Body of pancreas (tissue), 4 donors: Measurements from ENCODE around the gene TMA7. TPM values are rescaled to one million over a fixed set of nuclear protein-coding genes. Genes with fewer than 3 reads are reported as not detected.

Source experiments
- ATAC-seq: fragments of 150-250 bp; one replicate; pipeline ENCODE4 v1.9.1; 2016
- DNase-seq, 4 donors: peaks; one replicate each; pipeline ENCODE4 v3.0.0-alpha.2; 2019
- H3K27ac ChIP-seq, 4 donors: fragments of 200-600 bp; sonication (generic); 1 replicate in 3 of 4; 2 replicates in 1 of 4; pipeline versions ENCODE4 v1.5.1 to v1.6.1; 2016 to 2019; ENCODE audit warnings: mild to moderate bottlenecking in 1 of 4, mixed read lengths in 1 of 4, moderate library complexity in 1 of 4
- H3K27me3 ChIP-seq, 2 donors: fragments of 200-600 bp; sonication (generic); one replicate each; pipeline ENCODE4 v1.6.0; 2016; ENCODE audit warnings: mild to moderate bottlenecking in 1 of 2
- H3K36me3 ChIP-seq, 2 donors: fragments of 200-600 bp; sonication (generic); replicated peaks in 1 of 2; 2 replicates each; pipeline ENCODE4 v1.5.1; 2016; ENCODE audit warnings: low read depth in 2 of 2; ENCODE audit not compliant: insufficient read depth in 1 of 2
- H3K4me1 ChIP-seq: fragments of 200-600 bp; sonication (generic); one replicate; pipeline ENCODE4 v1.6.0; 2016
- H3K4me3 ChIP-seq, 2 donors: fragments of 200-600 bp; sonication (generic); 1 replicate in 1 of 2; 2 replicates in 1 of 2; pipeline ENCODE4 v1.5.1; 2016 to 2019
- H3K9me3 ChIP-seq, 3 donors: fragments of 200-600 bp; sonication (generic); 1 replicate in 2 of 3; 2 replicates in 1 of 3; pipeline ENCODE4 v1.5.1; 2016
- POLR2A ChIP-seq, 3 donors: fragments of 450-650 bp; IDR thresholded peaks; one replicate each; pipeline ENCODE4 v1.6.1; 2016; ENCODE audit warnings: antibody characterized with exemption in 3 of 3, mild to moderate bottlenecking in 2 of 3
- WGBS, 2 donors: methylation state at CpG; one replicate each; pipeline ENCODE4 v1.1.5; 2017; 5-methylcytosine and 5-hydroxymethylcytosine counted together
- intact Hi-C: fragments of 100-400 bp; cut with DNase I; formaldehyde crosslinking; loops from one replicate; pipeline ENCODE4 v1.15.1; 2023
- total RNA-seq, 2 donors: library from RNA; depleted of rRNA; stranded (reverse); fragments of >200 nt; gene quantifications; one replicate each; pipeline ENCODE4 v1.1.0, GENCODE V29; 2016
- TF ChIP-seq, protein P1 (sequence below), 7 experiments: fragments of 450-650 bp in 4 of 7; fragments of 200-600 bp in 3 of 7; sonication (generic) in 3 of 7; IDR thresholded peaks; one replicate each; pipeline ENCODE4 v1.5.1; 2016 to 2019; ENCODE audit warnings: antibody characterized with exemption in 7 of 7

The TMA7 gene
- total RNA-seq, 2 donors from 2014 or later = 113 to 156 TPM

DNA sequence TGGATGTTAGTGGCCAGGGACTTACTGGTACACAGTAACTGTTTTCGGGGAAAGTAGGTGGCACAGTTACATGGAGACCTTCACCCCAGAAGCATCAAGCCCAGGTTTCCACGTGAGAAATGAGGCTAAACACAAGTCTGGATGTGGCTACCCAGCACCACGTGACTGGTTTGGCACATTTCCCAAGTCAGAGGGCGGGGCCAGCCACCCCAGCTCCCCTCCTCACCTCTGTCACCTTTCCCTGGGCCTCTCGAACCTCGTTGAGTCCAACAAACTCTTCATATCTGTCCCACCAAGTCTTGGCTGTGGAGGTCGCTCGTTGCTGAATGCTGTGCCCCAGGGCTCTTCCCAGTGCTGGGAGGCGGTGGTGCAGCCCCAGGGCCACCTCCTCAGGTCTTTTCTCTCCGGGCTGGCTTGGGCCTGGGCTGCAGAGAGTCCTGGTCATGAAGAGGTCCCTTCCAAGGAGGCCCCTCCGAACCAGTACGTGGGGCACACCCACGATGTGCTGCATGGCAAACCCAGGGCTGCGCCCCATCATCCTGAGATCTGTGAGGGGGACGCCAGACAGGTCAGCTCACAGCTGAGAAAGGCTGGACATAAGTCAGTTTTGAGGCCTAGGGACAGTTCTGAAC is 5.3 kb upstream of the TMA7 start:
- no peak for TF ChIP-seq POLR2A (IDR thresholded peaks at IDR 0.05)
- TF ChIP-seq, protein P1, sequence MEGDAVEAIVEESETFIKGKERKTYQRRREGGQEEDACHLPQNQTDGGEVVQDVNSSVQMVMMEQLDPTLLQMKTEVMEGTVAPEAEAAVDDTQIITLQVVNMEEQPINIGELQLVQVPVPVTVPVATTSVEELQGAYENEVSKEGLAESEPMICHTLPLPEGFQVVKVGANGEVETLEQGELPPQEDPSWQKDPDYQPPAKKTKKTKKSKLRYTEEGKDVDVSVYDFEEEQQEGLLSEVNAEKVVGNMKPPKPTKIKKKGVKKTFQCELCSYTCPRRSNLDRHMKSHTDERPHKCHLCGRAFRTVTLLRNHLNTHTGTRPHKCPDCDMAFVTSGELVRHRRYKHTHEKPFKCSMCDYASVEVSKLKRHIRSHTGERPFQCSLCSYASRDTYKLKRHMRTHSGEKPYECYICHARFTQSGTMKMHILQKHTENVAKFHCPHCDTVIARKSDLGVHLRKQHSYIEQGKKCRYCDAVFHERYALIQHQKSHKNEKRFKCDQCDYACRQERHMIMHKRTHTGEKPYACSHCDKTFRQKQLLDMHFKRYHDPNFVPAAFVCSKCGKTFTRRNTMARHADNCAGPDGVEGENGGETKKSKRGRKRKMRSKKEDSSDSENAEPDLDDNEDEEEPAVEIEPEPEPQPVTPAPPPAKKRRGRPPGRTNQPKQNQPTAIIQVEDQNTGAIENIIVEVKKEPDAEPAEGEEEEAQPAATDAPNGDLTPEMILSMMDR (IDR thresholded peaks at IDR 0.05) = no peak
- intact Hi-C loops = loop anchor here (5.0 kb wide), 1 partner anchor 32 kb away; no protein-coding TSS in a partner anchor
- Histone ChIP-seq H3K4me1 (peaks cover 35% of the 10 kb centered on the region), H3K27ac (no peak overlapping the region), H3K4me3 (no peak overlapping the region), H3K27me3 (no peaks in the 10 kb centered on the region), H3K36me3 (no peaks in the 10 kb centered on the region), H3K9me3 (no peaks in the 10 kb centered on the region)
- ATAC-seq = no peak
- no peak for DNase-seq
- WGBS, 2 donors = 65 to 74% methylated on average over 11 to 15 of the region's 15 CpGs

DNA sequence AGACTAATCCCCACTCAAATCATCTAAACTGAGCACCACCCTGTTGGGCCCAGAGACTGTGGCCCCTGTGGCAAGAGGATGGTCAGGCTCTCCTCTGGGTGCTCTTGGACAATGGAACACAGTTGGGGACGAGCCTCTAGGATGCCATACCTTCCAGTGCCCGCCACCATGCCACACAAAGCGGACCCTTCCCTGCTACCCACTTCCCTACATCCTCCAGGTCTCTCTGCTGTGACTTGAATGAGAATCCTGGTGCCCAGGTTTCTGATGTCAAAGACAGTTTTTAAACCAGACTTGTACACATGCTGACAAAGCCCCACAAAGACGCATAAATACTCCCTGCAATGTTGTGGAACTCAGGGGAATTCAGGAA is 4.8 kb upstream of the TMA7 start:
- H3K4me1 ChIP-seq = peaks cover 34% of the 10 kb centered on the region
- no peak overlapping the region for H3K27ac ChIP-seq
- WGBS, 2 donors = 82 to 83% methylated on average over 4 of the region's 4 CpGs
- intact Hi-C loops = loop anchor here (5.0 kb wide), 1 partner anchor 33 kb away; no protein-coding TSS in a partner anchor
- ATAC-seq (no peak), DNase-seq (no peak)
- TF ChIP-seq, protein P1 (IDR thresholded peaks at IDR 0.05) = no peak
- TF ChIP-seq POLR2A (IDR thresholded peaks at IDR 0.05) = no peak
- H3K4me3 ChIP-seq = no peak overlapping the region
- H3K9me3 ChIP-seq = no peaks in the 10 kb centered on the region
- no peaks in the 10 kb centered on the region for H3K36me3 ChIP-seq
- H3K27me3 ChIP-seq = no peaks in the 10 kb centered on the region

DNA sequence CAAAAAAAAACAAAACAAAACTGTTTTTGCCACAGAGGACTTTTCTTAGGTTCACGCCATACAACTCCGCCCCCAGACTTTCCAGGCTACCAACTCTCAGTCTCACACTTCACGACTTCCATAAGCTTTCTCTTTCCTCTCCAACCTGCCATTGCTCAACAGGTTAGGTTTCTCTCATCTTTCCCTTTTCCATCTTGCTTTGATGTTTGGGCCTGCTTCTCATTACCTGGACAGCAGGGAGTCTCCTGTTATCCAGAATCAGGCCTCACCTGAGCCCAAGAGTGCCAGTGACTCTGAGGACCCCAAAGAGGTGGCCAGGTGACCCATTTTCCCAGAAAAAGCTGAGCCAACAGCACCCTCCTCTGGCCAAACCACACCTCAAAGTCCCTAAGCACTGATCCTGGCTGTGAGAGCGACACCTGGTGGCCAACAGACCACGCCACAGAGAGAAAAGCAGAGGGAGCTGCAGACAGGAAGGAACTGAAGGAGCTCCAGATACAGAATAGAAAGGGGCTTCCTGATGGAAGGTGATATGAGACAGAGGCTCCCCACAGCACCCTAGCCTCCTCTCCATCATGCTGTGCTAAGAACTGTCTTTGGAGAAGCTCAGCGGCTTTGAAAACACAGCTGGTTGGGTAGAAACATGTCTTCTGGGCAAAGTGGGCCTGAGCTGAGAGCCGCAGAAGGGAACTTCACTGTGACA is 4.1 kb upstream of the TMA7 start:
- ATAC-seq (peak; percentile 61), DNase-seq (peak; percentile 91)
- peak overlapping the region in 1 of 4 donors; percentile 2 for H3K27ac ChIP-seq
- WGBS, 2 donors = 25 to 29% methylated on average over 7 of the region's 7 CpGs
- no peaks in the 10 kb centered on the region for H3K36me3 ChIP-seq
- H3K4me1 ChIP-seq = peaks cover 28% of the 10 kb centered on the region
- TF ChIP-seq POLR2A (IDR thresholded peaks at IDR 0.05) = no peak
- TF ChIP-seq, protein P1 (IDR thresholded peaks at IDR 0.05) = peak; percentile 97 to 100 (median 100)
- H3K27me3 ChIP-seq = no peaks in the 10 kb centered on the region
- H3K4me3 ChIP-seq = no peak overlapping the region
- intact Hi-C loops = loop anchor here (2.0 to 5.0 kb wide), 2 partner anchors 34 to 161 kb away; no protein-coding TSS in a partner anchor
- H3K9me3 ChIP-seq = no peaks in the 10 kb centered on the region

DNA sequence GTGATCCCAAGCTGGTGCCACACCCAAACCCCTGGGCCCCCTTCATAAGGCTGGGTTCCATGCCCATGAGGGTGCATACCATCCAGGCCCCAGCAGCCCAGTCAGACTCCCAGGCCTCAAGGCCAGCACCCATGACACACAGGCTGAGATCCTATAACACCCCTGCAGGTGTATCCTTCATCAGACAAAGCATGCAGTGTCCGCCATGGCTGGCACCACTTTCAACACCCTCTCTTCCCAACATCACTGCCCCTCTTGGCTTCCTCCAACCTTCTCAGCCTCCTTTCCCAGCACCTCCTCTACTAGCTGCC is 3.6 kb upstream of the TMA7 start:
- intact Hi-C loops = loop anchor here (2.0 to 5.0 kb wide), 2 partner anchors 34 to 162 kb away; no protein-coding TSS in a partner anchor

More for the DNA sequence above, 3.6 kb upstream of the TMA7 start:
- Histone ChIP-seq H3K27me3 (no peaks in the 10 kb centered on the region), H3K4me3 (no peak overlapping the region), H3K4me1 (peaks cover 28% of the 10 kb centered on the region), H3K27ac (peak overlapping the region in 1 of 4 donors; percentile 2), H3K9me3 (no peaks in the 10 kb centered on the region), H3K36me3 (no peaks in the 10 kb centered on the region)
- no peak for ATAC-seq
- WGBS, 2 donors = 7 to 47% methylated on average over 1 of the region's 1 CpG
- TF ChIP-seq, protein P1 (IDR thresholded peaks at IDR 0.05) = no peak
- TF ChIP-seq POLR2A (IDR thresholded peaks at IDR 0.05) = no peak
- DNase-seq = no peak
